ENCODE data around the gene BUB1.
A peak's percentile ranks its signal among the peaks of the same experiment; 100 is the strongest.

Gene BUB1

DNA sequence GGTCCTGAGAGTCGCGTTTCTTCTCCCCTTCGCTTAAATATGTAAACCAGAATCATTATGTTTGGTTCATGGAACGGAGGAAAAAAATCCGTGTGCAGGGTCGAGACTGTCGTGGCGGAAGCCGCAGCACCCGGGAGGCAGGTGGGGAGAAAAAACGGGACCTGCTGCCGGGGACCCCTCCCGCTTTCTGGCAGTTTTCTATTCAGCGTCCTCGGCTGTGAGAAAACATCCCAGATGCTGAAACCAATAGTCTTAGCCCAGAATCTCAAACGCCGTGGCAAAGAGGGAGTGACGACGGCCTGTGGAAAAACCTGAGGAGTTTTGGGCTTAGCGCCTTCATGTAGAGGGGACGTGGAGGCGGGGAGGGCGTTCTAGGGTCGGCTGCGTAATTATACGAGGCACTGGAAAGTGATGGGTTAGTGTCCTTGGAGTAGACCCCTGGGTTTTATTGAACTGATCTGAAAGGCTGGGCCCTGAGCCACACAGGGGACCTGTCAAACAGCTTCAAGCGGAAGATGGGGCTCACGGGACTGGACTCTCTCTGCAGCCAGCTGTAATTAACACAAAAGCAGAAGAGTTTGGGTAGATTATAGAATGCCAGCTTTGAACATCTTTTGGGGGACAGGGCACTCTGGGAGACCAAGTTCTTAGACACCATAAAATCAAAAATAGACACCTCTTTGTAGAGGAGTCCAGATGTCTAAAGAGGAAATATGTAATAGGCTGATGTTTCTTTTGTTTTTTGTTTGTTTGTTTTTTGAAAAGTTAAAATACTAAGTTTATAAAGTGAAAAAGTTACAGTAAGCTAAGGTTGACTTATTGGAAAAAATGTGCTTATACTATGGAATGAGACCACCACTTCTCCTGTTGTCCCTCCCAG is 834 bp upstream of the BUB1 start:
- peaks cover 37% of the 10 kb centered on the region for H3K4me1 Mint-ChIP-seq
- H3K27me3 Mint-ChIP-seq: peaks cover 7% of the 10 kb centered on the region
- H3K36me3 Mint-ChIP-seq (ENCODE audit: low read depth): peaks cover 13% of the 10 kb centered on the region
- H3K27ac Mint-ChIP-seq: peak overlapping the region; percentile 97
- H3K4me3 Mint-ChIP-seq: peak overlapping the region; percentile 97
- DNase-seq (peak; percentile 32), ATAC-seq (no peak)
- H3K9me3 Mint-ChIP-seq: no peaks in the 10 kb centered on the region

DNA sequence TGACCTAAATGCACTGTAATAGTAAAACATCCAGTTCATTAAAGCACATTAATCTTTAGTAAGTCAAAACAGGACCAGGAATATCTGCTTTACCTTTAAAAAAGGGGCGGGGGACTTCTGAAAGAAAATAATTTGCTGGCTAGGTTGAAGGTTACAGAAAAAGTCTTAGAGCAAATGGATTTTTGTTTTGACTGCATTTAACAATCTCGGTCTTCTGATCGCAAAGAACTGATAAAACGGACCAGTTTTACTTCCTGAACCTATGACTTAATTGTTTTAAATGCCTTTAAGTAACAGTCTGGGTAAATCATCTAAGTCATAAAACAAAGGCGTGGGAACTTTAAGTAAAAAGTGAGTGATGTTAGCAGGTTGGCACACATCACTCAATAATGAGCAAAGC is 783 bp downstream of the BUB1 start:
- Mint-ChIP-seq H3K27ac (peak overlapping the region; percentile 97), H3K9me3 (no peaks in the 10 kb centered on the region), H3K27me3 (peaks cover 7% of the 10 kb centered on the region), H3K4me1 (peaks cover 37% of the 10 kb centered on the region), H3K4me3 (peak overlapping the region; percentile 97), H3K36me3 (ENCODE audit: low read depth) (peaks cover 29% of the 10 kb centered on the region)
- ATAC-seq (no peak), DNase-seq (no peak)

DNA sequence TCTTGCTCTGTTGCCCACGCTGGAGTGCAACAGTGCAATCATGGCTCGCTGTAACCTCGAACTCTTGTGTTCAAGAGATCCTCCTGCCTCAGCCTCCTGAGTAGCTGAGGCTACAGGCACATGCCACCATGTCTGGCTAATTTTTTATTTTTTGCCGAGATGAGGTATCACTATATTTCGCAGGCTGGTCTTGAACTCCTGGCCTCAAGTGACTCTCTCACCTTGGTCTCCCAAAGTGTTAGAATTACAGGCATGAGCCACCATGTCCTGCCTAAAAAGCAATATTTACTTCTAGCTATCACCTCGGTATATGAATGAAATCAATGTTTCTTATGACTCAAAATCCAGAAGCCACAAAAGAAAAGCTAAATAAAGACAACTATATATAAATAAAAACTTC is 2.2 kb downstream of the BUB1 start:
- peak overlapping the region; percentile 97 for H3K4me3 Mint-ChIP-seq
- DNase-seq: no peak
- no peak overlapping the region for H3K27ac Mint-ChIP-seq
- peaks cover 7% of the 10 kb centered on the region for H3K27me3 Mint-ChIP-seq
- H3K36me3 Mint-ChIP-seq (ENCODE audit: low read depth): peaks cover 37% of the 10 kb centered on the region
- H3K4me1 Mint-ChIP-seq: peaks cover 37% of the 10 kb centered on the region
- no peaks in the 10 kb centered on the region for H3K9me3 Mint-ChIP-seq
- no peak for ATAC-seq

DNA sequence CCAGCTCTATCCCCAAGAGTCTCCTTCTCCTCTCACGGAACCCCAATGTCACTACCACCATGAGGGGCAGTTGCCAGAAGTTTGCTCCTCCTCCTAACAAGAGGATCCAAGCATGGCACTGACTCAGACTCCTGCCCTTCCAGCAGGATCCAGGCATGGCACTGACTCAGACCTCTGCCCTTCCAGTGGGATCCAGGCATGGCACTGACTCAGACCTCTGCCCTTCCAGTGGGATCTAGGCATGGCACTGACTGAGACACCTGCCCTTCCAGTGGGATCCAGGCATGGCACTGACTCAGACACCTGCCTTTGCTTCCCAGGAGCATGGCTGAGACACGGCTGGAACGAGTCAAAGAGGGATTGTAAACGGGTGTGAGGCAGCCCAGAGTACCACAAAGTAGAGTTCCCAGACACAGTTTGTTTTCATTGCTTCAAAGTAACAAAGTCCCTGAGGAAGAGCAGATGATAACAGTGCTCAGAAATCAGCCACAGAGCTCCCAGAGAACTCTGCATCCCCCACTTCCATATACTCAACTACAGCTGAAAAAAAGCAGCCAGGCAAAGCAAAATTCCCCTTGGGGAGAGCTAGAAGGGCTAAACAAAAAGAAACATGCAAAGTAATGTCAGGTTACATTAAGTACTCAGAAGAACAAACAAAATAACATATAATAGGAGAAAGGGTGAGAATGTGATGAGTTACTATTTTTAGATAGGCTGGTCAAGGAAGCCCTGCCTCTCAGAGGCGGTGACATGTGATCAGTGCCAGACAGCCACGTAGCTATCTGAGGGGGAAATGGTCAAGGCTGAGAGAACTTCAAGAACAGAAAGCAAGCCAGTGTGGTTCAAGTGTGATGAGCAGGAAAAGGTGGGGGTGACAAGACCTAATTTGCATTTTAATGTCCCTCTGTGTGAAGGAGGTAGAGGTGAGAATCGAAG is 3.0 kb downstream of the BUB1 start:
- Mint-ChIP-seq H3K36me3 (ENCODE audit: low read depth) (peaks cover 38% of the 10 kb centered on the region), H3K27me3 (peaks cover 7% of the 10 kb centered on the region), H3K4me3 (peak overlapping the region; percentile 45), H3K9me3 (no peaks in the 10 kb centered on the region), H3K4me1 (peaks cover 37% of the 10 kb centered on the region), H3K27ac (peak overlapping the region; percentile 50)
- peak; percentile 39 for ATAC-seq
- DNase-seq: peak; percentile 34

DNA sequence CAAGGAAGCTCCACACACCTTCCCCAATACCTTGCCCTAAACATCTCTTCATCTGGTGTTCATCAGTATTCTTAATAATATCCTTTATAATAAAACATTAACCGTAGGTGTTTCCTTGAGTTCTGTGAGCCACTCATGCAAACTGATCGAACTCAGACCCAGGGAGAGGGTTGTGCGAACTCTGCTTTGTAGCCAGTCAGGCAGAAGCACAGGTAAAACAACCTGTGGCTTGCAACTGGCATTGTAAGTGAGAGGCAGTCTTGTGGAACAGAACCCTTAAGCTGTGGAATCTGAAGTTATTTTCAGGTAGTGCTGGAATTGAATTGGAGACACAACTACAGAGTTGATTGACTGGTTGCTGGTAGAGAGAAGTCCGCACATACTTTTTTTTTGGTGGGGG is 4.7 kb downstream of the BUB1 start:
- Mint-ChIP-seq H3K27me3 (no peaks in the 10 kb centered on the region), H3K4me3 (no peak overlapping the region), H3K4me1 (peaks cover 25% of the 10 kb centered on the region), H3K27ac (no peak overlapping the region), H3K36me3 (ENCODE audit: low read depth) (peaks cover 53% of the 10 kb centered on the region), H3K9me3 (no peaks in the 10 kb centered on the region)
- no peak for ATAC-seq
- DNase-seq: no peak

DNA sequence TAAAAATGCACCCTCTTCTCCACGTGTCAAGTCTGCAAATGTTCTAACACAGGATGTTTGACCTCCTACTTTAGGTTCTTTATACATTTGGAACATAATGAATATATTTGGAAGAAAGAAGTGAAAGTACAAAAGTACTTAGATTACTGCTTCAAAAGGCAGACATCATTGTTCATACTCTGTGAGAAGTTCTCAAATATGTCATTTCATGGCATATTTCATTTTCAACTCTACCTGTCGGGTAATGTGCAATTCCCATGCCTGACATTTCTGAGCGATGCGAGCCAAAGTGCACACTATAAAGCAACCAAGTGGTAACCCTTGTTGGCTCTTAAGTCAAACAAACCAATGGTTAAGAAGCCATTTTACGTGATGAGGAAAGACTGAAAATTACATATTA is 7.0 kb downstream of the BUB1 start:
- Mint-ChIP-seq H3K36me3 (ENCODE audit: low read depth) (peaks cover 61% of the 10 kb centered on the region), H3K4me1 (peaks cover 11% of the 10 kb centered on the region), H3K27ac (no peak overlapping the region), H3K27me3 (no peaks in the 10 kb centered on the region), H3K9me3 (no peaks in the 10 kb centered on the region), H3K4me3 (no peak overlapping the region)
- DNase-seq (no peak), ATAC-seq (no peak)

DNA sequence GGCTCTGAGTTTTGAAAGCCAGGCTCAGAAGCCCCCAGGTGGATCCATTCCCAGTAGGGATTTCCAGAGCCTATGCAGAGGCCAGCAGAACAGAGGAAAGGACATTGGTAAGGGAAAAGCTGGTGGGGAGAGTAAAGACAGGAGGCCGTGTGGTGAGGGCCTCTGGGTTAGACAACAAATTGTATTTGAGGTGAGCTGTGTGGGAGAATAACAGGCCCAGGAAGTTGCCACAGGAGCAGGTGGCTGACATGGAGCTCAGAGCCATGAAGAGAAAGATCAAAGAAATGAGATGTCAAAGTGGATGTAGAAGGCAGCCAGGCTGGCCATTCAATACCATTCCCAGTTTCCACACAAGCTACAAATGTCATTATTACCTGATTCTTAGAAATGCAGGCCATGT is 8.8 kb downstream of the BUB1 start:
- H3K9me3 Mint-ChIP-seq: no peaks in the 10 kb centered on the region
- H3K4me3 Mint-ChIP-seq: no peak overlapping the region
- DNase-seq: no peak
- no peak overlapping the region for H3K27ac Mint-ChIP-seq
- H3K4me1 Mint-ChIP-seq: no peaks in the 10 kb centered on the region
- no peak for ATAC-seq
- peaks cover 71% of the 10 kb centered on the region for H3K36me3 Mint-ChIP-seq (ENCODE audit: low read depth)
- no peaks in the 10 kb centered on the region for H3K27me3 Mint-ChIP-seq

DNA sequence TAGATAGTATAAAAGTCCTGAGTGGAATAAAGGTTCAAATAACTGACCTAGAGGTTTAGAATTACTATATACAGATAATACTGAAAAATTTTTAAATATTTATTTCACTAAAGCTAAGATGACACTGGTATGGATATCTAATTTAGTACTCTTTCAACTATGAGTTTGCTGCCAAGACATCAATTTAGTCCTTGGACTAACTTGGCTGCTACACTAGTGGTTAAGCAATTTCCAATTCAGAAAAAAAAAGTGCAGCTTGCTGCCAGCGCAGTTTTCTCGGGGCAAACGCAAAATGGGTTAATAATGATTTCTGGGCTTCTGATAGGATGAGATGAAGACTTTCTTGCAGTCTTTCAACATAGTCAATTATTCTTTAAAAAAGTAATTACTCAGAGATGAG is 10.8 kb downstream of the BUB1 start:
- H3K27me3 Mint-ChIP-seq: no peaks in the 10 kb centered on the region
- H3K9me3 Mint-ChIP-seq: no peaks in the 10 kb centered on the region
- H3K27ac Mint-ChIP-seq: no peak overlapping the region
- H3K4me1 Mint-ChIP-seq: no peaks in the 10 kb centered on the region
- no peak overlapping the region for H3K4me3 Mint-ChIP-seq
- DNase-seq: no peak
- no peak for ATAC-seq
- peaks cover 65% of the 10 kb centered on the region for H3K36me3 Mint-ChIP-seq (ENCODE audit: low read depth)

DNA sequence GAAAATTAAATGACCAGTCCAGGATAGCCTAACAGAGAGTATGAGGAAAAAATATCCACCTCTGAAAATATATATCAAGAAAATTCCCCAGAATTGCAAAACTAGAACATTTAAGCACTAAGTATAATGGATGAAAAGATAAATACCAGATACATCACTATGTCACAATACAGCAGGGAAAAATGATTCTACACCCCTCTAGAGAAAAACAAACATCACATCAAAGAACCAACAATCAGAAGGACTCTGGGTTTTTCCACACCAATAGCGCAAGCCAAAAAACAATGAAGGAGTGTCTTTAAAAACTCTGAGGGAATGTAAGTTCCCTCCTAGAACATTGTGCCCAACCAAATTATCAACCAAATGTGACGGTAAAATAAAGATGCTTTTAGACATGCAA is 13.7 kb downstream of the BUB1 start:
- Mint-ChIP-seq H3K36me3 (ENCODE audit: low read depth) (peaks cover 68% of the 10 kb centered on the region), H3K27ac (no peak overlapping the region), H3K4me1 (no peaks in the 10 kb centered on the region), H3K9me3 (no peaks in the 10 kb centered on the region), H3K4me3 (no peak overlapping the region), H3K27me3 (no peaks in the 10 kb centered on the region)
- no peak for ATAC-seq
- DNase-seq: no peak

DNA sequence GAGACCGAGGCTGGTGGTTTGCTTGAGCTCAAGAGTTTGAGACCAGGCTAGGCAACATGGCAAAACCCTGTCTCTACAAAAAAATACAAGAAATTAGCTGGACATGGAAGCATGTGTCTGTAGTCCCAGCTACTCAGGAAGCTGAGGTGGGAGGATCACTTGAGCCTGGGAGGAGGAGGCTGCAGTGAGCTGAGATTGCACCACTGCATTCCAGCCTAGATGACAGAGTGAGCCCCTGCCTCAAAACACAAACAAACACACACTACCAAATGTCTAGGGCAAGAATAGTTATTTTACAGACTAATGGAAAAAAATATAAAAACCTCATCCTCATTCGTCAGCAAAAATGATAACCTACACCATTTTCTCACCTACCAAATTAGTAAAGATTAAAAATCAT is 15.3 kb downstream of the BUB1 start:
- Mint-ChIP-seq H3K27ac (no peak overlapping the region), H3K36me3 (ENCODE audit: low read depth) (peaks cover 67% of the 10 kb centered on the region)

DNA sequence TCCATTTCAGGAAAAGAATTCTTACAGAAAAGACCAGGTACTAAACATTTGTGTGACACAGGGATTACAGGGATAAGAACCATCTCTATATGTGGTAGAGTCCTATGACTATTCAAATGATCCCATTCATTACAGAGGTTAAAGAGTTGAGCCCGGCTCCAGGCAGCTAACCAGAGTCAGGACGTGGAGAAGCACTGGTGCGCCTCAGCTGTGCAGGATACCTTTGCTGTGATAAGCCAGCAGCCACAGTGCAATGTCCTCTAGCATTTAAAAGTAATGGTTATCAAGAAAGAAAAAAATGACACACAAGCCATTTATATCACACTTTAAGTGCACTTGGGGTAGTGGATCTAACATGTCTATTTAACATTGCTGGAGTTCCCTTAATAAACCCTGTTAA is 17.3 kb downstream of the BUB1 start:
- Mint-ChIP-seq H3K27ac (no peak overlapping the region), H3K36me3 (ENCODE audit: low read depth) (peaks cover 70% of the 10 kb centered on the region), H3K27me3 (no peaks in the 10 kb centered on the region), H3K4me3 (no peak overlapping the region), H3K4me1 (no peaks in the 10 kb centered on the region), H3K9me3 (no peaks in the 10 kb centered on the region)
- ATAC-seq (no peak), DNase-seq (no peak)

More for the DNA sequence above, 15.3 kb downstream of the BUB1 start:
- no peaks in the 10 kb centered on the region for H3K4me1 Mint-ChIP-seq
- H3K9me3 Mint-ChIP-seq: no peaks in the 10 kb centered on the region
- H3K4me3 Mint-ChIP-seq: no peak overlapping the region
- no peak for ATAC-seq
- H3K27me3 Mint-ChIP-seq: no peaks in the 10 kb centered on the region
- no peak for DNase-seq

DNA sequence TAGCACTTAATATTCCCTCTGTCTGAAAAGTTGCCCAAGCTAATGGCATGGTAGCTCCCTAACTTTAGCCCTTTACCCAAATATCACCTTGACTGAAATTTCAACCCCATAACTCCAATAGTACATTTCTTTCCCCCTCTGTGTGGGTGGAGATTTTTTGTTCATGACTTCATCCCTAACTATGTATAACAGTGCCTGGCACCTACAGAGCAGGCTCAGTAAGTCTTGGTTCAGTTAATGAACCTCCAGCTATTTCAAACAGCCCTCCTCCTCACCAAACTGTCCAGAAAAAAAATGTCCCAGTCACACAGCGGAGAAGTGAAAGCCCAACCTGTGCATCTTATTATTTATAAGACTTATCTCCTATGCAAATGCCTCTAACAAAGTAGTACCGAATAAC is 18.6 kb downstream of the BUB1 start:
- Mint-ChIP-seq H3K27ac (no peak overlapping the region), H3K4me3 (no peak overlapping the region), H3K36me3 (ENCODE audit: low read depth) (peaks cover 68% of the 10 kb centered on the region), H3K27me3 (no peaks in the 10 kb centered on the region), H3K9me3 (no peaks in the 10 kb centered on the region), H3K4me1 (no peaks in the 10 kb centered on the region)
- DNase-seq (no peak), ATAC-seq (no peak)

DNA sequence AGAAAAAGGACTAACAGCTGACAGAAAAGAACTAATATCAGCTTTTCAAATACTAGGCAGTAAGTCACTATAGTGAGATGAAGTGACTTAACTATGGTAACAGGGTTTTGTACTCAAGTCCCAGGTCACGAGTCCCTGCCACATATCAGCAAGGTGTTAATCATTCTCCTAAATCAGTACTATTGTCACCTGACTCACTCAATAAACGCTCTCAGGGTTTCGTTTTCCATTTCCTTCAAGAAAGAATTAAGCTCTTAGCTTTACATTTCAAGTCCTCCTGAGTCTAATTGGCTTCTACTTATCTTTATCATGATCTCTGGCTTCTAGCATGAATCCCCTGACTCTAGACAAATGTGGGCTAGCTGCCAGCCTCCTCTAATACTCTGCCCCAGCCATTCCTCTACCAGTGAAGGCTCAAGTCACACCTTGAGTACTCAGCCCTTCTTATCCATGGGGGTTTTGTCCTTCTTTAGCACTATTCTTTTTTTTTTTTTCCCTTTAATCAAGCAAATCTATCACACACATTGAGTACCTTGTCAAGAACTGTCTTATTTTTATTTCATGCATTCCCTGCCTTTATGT is 20.0 kb downstream of the BUB1 start:
- Mint-ChIP-seq H3K27me3 (no peaks in the 10 kb centered on the region), H3K27ac (no peak overlapping the region), H3K36me3 (ENCODE audit: low read depth) (peaks cover 72% of the 10 kb centered on the region), H3K4me1 (no peaks in the 10 kb centered on the region), H3K4me3 (no peak overlapping the region), H3K9me3 (no peaks in the 10 kb centered on the region)
- DNase-seq (no peak), ATAC-seq (peak; percentile 40)

DNA sequence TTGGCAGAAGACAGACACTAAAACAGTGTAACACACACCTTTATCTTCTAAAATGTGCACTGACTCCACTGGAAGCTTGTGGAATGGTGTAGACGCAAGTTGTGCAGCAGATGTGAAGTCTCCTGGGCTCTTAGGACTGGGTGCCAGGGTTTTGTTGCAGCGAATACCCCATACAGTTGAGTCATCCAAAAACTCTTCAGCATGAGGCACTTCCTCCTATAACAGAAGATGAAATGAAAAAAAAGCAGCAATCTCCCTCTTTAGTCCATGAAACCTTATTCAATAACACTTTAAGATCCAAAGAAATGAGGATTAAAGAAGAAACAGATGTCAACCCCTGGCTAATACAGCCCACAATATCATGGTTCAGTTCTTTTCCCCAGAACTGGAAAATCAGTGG is 22.2 kb downstream of the BUB1 start:
- DNase-seq (no peak), ATAC-seq (no peak)
- Mint-ChIP-seq H3K4me1 (no peaks in the 10 kb centered on the region), H3K27ac (no peak overlapping the region), H3K4me3 (no peak overlapping the region), H3K27me3 (no peaks in the 10 kb centered on the region), H3K9me3 (no peaks in the 10 kb centered on the region), H3K36me3 (ENCODE audit: low read depth) (peaks cover 68% of the 10 kb centered on the region)
